ENCODE measurements around the gene CEP128.

Gene CEP128

DNA sequence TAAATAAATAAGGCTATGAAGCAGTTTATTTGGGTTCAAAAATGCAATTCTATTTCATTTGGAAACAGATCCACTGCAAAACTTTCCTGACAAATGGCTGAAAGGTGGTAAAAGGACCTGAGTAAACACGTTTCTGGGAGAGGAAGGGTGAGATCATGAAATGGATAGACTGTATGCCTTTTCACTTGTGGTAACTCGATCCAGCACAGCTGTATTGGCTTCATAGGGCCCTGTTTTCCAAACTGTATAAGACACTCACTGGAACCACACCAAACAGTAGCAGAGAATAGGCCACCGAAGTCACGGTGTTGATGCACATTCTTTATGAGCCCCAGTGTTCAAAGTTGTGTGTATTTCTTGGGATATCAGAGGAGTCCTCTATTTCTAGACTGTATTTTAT lies 405.1 kb downstream of the CEP128 start:
- no peak for DNase-seq (ENCODE audit: low read depth in 2 of 2)
- no peak overlapping the region for H3K4me3 ChIP-seq (replicated peaks in 1 of 2; ENCODE audit: low read depth in 2 of 2, low read length in 2 of 2)
- TF ChIP-seq, protein P1, sequence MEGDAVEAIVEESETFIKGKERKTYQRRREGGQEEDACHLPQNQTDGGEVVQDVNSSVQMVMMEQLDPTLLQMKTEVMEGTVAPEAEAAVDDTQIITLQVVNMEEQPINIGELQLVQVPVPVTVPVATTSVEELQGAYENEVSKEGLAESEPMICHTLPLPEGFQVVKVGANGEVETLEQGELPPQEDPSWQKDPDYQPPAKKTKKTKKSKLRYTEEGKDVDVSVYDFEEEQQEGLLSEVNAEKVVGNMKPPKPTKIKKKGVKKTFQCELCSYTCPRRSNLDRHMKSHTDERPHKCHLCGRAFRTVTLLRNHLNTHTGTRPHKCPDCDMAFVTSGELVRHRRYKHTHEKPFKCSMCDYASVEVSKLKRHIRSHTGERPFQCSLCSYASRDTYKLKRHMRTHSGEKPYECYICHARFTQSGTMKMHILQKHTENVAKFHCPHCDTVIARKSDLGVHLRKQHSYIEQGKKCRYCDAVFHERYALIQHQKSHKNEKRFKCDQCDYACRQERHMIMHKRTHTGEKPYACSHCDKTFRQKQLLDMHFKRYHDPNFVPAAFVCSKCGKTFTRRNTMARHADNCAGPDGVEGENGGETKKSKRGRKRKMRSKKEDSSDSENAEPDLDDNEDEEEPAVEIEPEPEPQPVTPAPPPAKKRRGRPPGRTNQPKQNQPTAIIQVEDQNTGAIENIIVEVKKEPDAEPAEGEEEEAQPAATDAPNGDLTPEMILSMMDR (IDR thresholded peaks at IDR 0.05; ENCODE audit: low read depth, low read length), result no peak

DNA sequence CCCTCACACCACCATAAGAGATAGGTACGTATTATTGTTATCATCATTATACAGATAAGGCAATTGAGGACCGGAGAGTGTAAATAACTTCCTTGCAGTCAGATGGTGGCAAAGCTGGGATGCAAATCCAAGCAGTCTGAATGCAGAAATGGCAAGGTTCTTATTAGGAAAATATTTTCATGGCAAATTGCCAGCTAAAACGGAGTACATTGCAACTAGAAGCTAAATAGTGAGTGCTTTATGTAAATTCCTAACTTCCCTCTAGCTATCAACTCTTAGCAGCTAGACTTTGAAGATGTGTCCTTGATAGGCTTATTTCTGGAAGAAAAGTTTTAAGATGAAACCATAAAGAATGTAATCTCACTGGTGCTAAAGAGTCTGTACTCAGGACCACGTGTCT lies 406.4 kb downstream of the CEP128 start:
- DNase-seq (ENCODE audit: low read depth in 2 of 2), result peak in 1 of 2 donors; percentile 15

DNA sequence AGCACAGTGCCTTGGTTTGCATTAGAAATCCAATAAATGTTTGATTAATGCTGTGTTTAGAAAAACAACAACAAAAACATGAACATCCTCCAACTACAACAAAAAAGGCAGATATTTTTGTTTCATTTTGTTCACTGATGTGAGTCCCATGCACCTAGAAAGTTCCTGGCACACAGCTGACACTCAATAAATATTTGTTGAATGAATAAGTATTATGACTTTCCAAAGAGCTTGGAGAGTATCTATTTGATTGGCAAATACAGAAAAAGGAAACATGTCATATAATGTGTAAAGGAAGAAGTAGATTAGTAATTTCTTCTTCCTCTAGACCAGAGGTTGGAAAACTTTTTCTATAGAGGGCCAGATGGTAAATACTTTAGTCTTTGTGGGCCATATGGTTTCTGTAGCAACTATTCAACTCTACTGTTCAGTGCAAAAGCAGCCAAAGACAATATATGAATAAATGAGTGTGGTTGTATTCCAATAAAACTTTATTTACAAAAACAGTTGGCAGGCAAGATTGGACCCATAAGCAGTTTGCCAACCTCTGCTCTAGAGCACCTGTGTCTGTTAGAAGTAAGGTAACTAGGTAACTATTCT lies 417.9 kb downstream of the CEP128 start:
- peak; percentile 7 to 54 for DNase-seq (ENCODE audit: low read depth in 2 of 2)
- H3K4me3 ChIP-seq (replicated peaks in 1 of 2; ENCODE audit: low read depth in 2 of 2, low read length in 2 of 2), result no peak overlapping the region
- TF ChIP-seq, protein P1 (IDR thresholded peaks at IDR 0.05; ENCODE audit: low read depth, low read length), result no peak

More for the DNA sequence above, 406.4 kb downstream of the CEP128 start:
- H3K4me3 ChIP-seq (replicated peaks in 1 of 2; ENCODE audit: low read depth in 2 of 2, low read length in 2 of 2), result no peak overlapping the region
- TF ChIP-seq, protein P1 (IDR thresholded peaks at IDR 0.05; ENCODE audit: low read depth, low read length), result no peak

DNA sequence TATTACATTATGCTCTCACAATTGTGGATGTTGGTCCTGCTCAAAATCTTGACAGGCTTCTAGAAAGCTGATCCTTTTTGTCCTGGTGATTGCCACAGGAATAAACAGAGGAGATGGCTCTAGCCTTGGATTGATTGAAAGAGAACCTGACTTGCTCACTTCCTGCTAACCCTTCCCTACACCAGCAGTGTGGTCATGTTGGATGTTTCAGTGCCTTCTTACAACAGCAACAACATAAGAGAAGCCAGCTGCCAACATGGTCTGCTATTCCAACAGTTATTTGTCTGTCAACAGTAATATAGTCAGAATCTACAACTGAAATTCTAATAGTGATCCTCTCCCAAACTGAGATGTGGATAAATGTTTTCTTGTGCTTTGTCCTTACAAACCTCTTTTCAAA lies 418.6 kb downstream of the CEP128 start:
- DNase-seq (ENCODE audit: low read depth in 2 of 2), result peak; percentile 10 to 42
- TF ChIP-seq, protein P1 (IDR thresholded peaks at IDR 0.05; ENCODE audit: low read depth, low read length), result no peak
- no peak overlapping the region for H3K4me3 ChIP-seq (replicated peaks in 1 of 2; ENCODE audit: low read depth in 2 of 2, low read length in 2 of 2)

DNA sequence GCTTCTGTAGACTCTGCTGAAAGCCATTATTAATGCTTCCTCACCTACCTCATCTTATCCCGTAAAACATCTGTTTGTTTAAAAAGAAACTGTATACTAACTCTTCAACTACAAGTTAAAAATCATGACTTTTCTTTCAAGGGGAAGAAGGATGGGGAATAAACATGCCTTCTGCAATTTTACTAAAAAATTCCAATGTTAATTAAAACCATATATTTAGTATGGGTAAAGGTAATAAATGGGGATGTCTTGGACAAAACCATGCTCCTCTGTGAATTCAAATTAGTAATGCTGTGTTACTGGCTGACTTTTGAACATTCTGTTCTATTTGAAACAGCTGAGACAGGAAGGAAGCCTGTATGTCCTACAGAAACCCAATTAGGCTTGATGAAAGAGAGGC lies 419.1 kb downstream of the CEP128 start:
- DNase-seq (ENCODE audit: low read depth in 2 of 2), result no peak
- no peak overlapping the region for H3K4me3 ChIP-seq (replicated peaks in 1 of 2; ENCODE audit: low read depth in 2 of 2, low read length in 2 of 2)
- TF ChIP-seq, protein P1 (IDR thresholded peaks at IDR 0.05; ENCODE audit: low read depth, low read length), result no peak

DNA sequence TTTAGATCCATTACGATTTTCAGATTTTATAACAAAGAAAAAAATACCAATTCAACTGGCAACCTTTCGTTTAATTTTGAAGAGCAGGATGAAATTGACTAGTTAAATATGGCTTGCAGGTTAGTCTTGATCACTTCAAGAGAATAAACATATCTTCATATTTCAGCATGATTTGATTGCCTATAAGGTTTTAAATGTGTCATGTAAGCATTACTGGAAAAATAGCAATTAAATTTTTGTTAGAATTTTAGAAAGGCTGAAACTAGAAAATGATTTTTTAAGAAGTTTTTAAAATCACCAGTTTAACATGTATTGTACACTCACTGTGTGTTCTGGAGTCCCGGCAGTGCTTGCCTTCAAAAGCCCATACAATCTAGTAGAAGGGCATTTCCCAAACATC lies 420.1 kb downstream of the CEP128 start:
- DNase-seq (ENCODE audit: low read depth in 2 of 2), result no peak
- TF ChIP-seq, protein P1 (IDR thresholded peaks at IDR 0.05; ENCODE audit: low read depth, low read length), result no peak
- no peak overlapping the region for H3K4me3 ChIP-seq (replicated peaks in 1 of 2; ENCODE audit: low read depth in 2 of 2, low read length in 2 of 2)

DNA sequence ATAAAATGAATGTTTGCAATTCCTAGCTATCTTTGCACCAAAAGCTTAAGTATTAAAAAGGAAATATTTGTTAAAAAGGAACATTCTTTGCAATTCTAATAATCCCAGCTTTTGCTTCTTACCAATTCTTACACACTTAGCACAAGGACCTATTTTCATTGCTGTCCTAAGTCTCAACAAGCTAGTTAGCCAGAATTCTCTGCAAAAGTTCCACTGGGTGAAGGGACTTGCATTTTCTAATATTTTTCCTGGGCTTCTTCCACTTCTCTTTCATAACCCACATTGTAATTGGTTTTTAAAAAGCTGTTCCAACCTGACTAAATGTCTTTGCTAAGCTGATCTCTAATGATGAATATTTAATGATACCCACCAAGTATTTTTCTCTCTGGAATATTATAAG lies 422.5 kb downstream of the CEP128 start:
- TF ChIP-seq, protein P1 (IDR thresholded peaks at IDR 0.05; ENCODE audit: low read depth, low read length), result no peak
- no peak overlapping the region for H3K4me3 ChIP-seq (replicated peaks in 1 of 2; ENCODE audit: low read depth in 2 of 2, low read length in 2 of 2)
- no peak for DNase-seq (ENCODE audit: low read depth in 2 of 2)

Measured in cardiac fibroblast (primary cell).